SIG-M5 (cell line): ENCODE data around the gene CA10.

Source experiments
- DNase-seq: peaks from one replicate; lab custom pipeline; 2025; lab: John Stamatoyannopoulos, UW

Gene CA10

DNA sequence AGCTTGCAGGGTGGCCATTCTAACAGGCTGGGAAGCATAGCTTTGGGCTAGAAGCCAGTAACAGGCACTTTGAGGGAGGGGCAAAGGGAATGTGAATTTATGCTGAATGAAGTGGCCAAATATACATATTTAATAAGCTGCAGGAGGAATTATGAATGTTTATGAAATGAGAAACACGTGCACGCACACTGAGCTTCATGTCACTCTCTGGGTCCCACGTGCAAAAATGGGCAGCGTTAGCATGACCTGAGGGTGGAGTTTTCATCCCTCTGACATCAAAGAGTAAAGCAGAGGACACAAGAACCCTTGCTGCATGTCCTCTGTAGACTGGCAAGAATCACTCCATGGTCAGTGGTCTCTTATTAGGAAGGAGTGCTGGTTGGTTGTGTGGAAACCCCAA lies 561.2 kb downstream of the CA10 start:
- no peak for DNase-seq

DNA sequence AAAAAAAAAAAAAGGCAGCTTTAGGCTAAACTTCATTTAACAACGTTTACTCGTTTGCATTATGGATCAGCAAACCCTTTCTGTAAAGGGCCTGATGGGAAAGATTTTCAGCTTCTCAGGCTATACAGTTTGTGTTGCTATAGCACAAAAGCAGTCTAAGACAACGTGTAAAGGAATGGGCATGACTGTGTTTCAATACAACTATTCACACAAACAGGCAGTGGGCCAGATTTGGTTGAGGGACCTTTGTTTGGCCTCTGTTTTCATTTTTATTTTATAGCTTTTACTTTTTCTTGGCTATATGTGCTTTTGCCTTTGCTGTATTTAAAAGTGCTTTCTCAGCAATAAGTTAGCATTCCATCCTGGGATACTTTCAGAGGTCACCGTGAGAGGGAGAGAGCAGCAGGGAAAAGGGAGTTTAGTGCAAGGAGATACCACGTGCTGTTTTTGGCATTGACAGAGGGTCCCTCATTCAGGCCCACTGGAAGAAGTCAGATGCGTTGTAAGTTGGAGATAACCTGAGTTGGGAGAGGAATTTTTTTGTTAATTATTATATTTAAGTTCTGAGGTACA lies 562.6 kb downstream of the CA10 start:
- no peak for DNase-seq

- no peak for DNase-seq
Measured at GRCh38 chr17:51590071-51590656, 568.4 kb downstream of the CA10 start.

DNA sequence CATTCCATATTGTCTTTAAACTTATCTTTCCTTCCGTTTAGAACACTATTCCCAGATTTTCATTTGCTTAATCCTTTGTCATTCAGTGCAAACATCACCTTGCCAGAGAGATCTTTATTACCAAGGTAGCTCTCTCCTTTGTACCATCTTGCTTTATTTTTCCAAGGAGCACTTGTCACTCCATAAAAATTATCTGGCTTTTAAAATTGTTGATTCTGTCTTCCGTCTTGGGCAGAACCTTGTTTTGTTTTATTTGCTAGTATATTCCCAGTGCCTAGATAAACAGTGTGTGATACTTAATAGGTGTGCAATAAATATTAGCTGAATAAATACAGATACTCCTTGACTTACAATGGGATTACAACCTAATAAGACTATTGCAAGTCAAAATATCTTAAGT lies 570.5 kb downstream of the CA10 start:
- no peak for DNase-seq

DNA sequence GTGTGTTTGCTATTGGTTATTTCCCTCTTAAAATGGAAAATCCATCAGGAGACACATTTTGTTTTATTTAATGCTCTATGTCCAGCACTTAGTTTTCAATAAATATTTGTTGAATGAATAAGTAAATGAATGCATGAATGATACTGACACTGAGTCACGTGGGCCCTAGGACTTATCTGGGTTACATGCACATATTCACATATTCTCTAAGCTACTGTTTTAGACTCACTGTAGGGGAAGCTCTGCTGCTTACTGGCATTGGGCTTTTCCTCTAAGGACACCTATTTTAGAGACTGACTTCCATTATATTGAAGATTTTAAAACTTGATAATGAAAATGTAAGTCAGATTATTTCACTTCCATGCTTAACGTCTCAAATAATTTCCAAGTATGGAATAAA lies 571.0 kb downstream of the CA10 start:
- no peak for DNase-seq

- no peak for DNase-seq
Measured at GRCh38 chr17:51585514-51586104, 572.9 kb downstream of the CA10 start.

- no peak for DNase-seq
Measured at GRCh38 chr17:51580869-51581268, 577.6 kb downstream of the CA10 start.
